KOPT-K1 (cell line): ENCODE data around the gene HPS1.

Source experiments
- H3K27ac ChIP-seq: fragments of 200-600 bp; sonication (generic); 2 replicates; pipeline ENCODE4 v1.5.1; 2016; ENCODE audit warnings: antibody characterized with exemption, mild to moderate bottlenecking, low read depth, low read length; ENCODE audit not compliant: poor library complexity, severe bottlenecking
- H3K36me3 ChIP-seq: fragments of 200-600 bp; sonication (generic); 2 replicates; pipeline ENCODE4 v1.5.1; 2017; ENCODE audit warnings: antibody characterized with exemption, mild to moderate bottlenecking, low read length, moderate library complexity; ENCODE audit not compliant: insufficient read depth
- H3K9me3 ChIP-seq: fragments of 200-600 bp; sonication (generic); 2 replicates; pipeline ENCODE4 v1.5.1; 2017; ENCODE audit warnings: antibody characterized with exemption, low read length, mild to moderate bottlenecking; ENCODE audit not compliant: insufficient read depth, poor library complexity, severe bottlenecking

HPS1 gene

GRCh38 chr10:98453729-98454128, 7.0 kb upstream of the HPS1 start:
- Histone ChIP-seq H3K36me3 (no peaks in the 10 kb centered on the region), H3K27ac (no peak overlapping the region), H3K9me3 (no peaks in the 10 kb centered on the region)

GRCh38 chr10:98450618-98451017, 3.9 kb upstream of the HPS1 start:
- Histone ChIP-seq H3K27ac (no peak overlapping the region), H3K36me3 (no peaks in the 10 kb centered on the region), H3K9me3 (no peaks in the 10 kb centered on the region)

GRCh38 chr10:98449287-98449686, 2.6 kb upstream of the HPS1 start:
- no peak overlapping the region for H3K27ac ChIP-seq
- H3K9me3 ChIP-seq, result no peaks in the 10 kb centered on the region
- H3K36me3 ChIP-seq, result peaks cover 13% of the 10 kb centered on the region

GRCh38 chr10:98446151-98446660, 529 bp downstream of the HPS1 start:
- no peaks in the 10 kb centered on the region for H3K9me3 ChIP-seq
- H3K27ac ChIP-seq, result peak overlapping the region; percentile 75
- H3K36me3 ChIP-seq, result peaks cover 44% of the 10 kb centered on the region

GRCh38 chr10:98445200-98445812, 1.4 kb downstream of the HPS1 start:
- peak overlapping the region; percentile 75 for H3K27ac ChIP-seq
- H3K9me3 ChIP-seq, result no peaks in the 10 kb centered on the region
- peaks cover 52% of the 10 kb centered on the region for H3K36me3 ChIP-seq

- Histone ChIP-seq H3K36me3 (peaks cover 61% of the 10 kb centered on the region), H3K9me3 (no peaks in the 10 kb centered on the region), H3K27ac (no peak overlapping the region)
Observed at GRCh38 chr10:98444314-98445006, 2.3 kb downstream of the HPS1 start.

- Histone ChIP-seq H3K27ac (no peak overlapping the region), H3K36me3 (peaks cover 88% of the 10 kb centered on the region), H3K9me3 (peaks cover 6% of the 10 kb centered on the region)
Observed at GRCh38 chr10:98438715-98439114, 8.0 kb downstream of the HPS1 start.

GRCh38 chr10:98436704-98437103, 10.0 kb downstream of the HPS1 start:
- Histone ChIP-seq H3K9me3 (peaks cover 26% of the 10 kb centered on the region), H3K27ac (no peak overlapping the region), H3K36me3 (peaks cover 88% of the 10 kb centered on the region)

- no peak overlapping the region for H3K27ac ChIP-seq
- peaks cover 88% of the 10 kb centered on the region for H3K36me3 ChIP-seq
- peaks cover 26% of the 10 kb centered on the region for H3K9me3 ChIP-seq
Observed at GRCh38 chr10:98435178-98435577, 11.6 kb downstream of the HPS1 start.

GRCh38 chr10:98433881-98434732, 12.6 kb downstream of the HPS1 start:
- Histone ChIP-seq H3K9me3 (peaks cover 26% of the 10 kb centered on the region), H3K27ac (no peak overlapping the region), H3K36me3 (peaks cover 88% of the 10 kb centered on the region)

GRCh38 chr10:98433371-98433770, 13.4 kb downstream of the HPS1 start:
- Histone ChIP-seq H3K27ac (no peak overlapping the region), H3K36me3 (peaks cover 90% of the 10 kb centered on the region), H3K9me3 (peaks cover 26% of the 10 kb centered on the region)

GRCh38 chr10:98432330-98432729, 14.4 kb downstream of the HPS1 start:
- peaks cover 26% of the 10 kb centered on the region for H3K9me3 ChIP-seq
- peaks cover 90% of the 10 kb centered on the region for H3K36me3 ChIP-seq
- no peak overlapping the region for H3K27ac ChIP-seq

GRCh38 chr10:98431016-98431415, 15.7 kb downstream of the HPS1 start:
- Histone ChIP-seq H3K36me3 (peaks cover 93% of the 10 kb centered on the region), H3K9me3 (peaks cover 26% of the 10 kb centered on the region), H3K27ac (no peak overlapping the region)

GRCh38 chr10:98430427-98430826, 16.3 kb downstream of the HPS1 start:
- Histone ChIP-seq H3K9me3 (peaks cover 26% of the 10 kb centered on the region), H3K27ac (no peak overlapping the region), H3K36me3 (peaks cover 95% of the 10 kb centered on the region)
